ENCODE data around the gene CSMD2. TPM values are rescaled to one million over a fixed set of nuclear protein-coding genes. Genes with fewer than 3 reads are reported as not detected.
A peak's percentile ranks its signal among the peaks of the same experiment; 100 is the strongest.

CSMD2 gene
- total RNA-seq, 1 donor from 2014 or later, result 0.27 TPM

- Mint-ChIP-seq H3K36me3 (ENCODE audit: unreplicated experiment) (peaks cover 5% of the 10 kb centered on the region), H3K4me3 (ENCODE audit: unreplicated experiment) (no peak overlapping the region), H3K27me3 (ENCODE audit: unreplicated experiment) (peaks cover 8% of the 10 kb centered on the region), H3K4me1 (ENCODE audit: low read depth, unreplicated experiment) (peaks cover 20% of the 10 kb centered on the region), H3K9me3 (ENCODE audit: unreplicated experiment) (peaks cover 5% of the 10 kb centered on the region), H3K27ac (ENCODE audit: unreplicated experiment) (no peak overlapping the region)
- DNase-seq, result no peak
- no peak for TF ChIP-seq CTCF (IDR thresholded peaks at IDR 0.05; ENCODE audit: partially characterized antibody, unreplicated experiment)
Observed at GRCh38 chr1:33519240-33519884, 645.7 kb downstream of the CSMD2 start.

- Mint-ChIP-seq H3K27me3 (ENCODE audit: unreplicated experiment) (peaks cover 7% of the 10 kb centered on the region), H3K36me3 (ENCODE audit: unreplicated experiment) (peaks cover 3% of the 10 kb centered on the region), H3K4me1 (ENCODE audit: low read depth, unreplicated experiment) (peaks cover 20% of the 10 kb centered on the region), H3K9me3 (ENCODE audit: unreplicated experiment) (peaks cover 5% of the 10 kb centered on the region), H3K27ac (ENCODE audit: unreplicated experiment) (peak overlapping the region; percentile 85), H3K4me3 (ENCODE audit: unreplicated experiment) (peak overlapping the region; percentile 50)
- DNase-seq, result no peak
- TF ChIP-seq CTCF (IDR thresholded peaks at IDR 0.05; ENCODE audit: partially characterized antibody, unreplicated experiment), result no peak
Observed at GRCh38 chr1:33517596-33518250, 647.3 kb downstream of the CSMD2 start.

- no peaks in the 10 kb centered on the region for H3K27me3 Mint-ChIP-seq (ENCODE audit: unreplicated experiment)
- TF ChIP-seq CTCF (IDR thresholded peaks at IDR 0.05; ENCODE audit: partially characterized antibody, unreplicated experiment), result no peak
- no peak for DNase-seq
- peaks cover 20% of the 10 kb centered on the region for H3K4me1 Mint-ChIP-seq (ENCODE audit: low read depth, unreplicated experiment)
- H3K36me3 Mint-ChIP-seq (ENCODE audit: unreplicated experiment), result no peaks in the 10 kb centered on the region
- peak overlapping the region; percentile 50 for H3K4me3 Mint-ChIP-seq (ENCODE audit: unreplicated experiment)
- H3K9me3 Mint-ChIP-seq (ENCODE audit: unreplicated experiment), result peaks cover 5% of the 10 kb centered on the region
- peak overlapping the region; percentile 85 for H3K27ac Mint-ChIP-seq (ENCODE audit: unreplicated experiment)
Observed at GRCh38 chr1:33516891-33517567, 648.0 kb downstream of the CSMD2 start.

DNA sequence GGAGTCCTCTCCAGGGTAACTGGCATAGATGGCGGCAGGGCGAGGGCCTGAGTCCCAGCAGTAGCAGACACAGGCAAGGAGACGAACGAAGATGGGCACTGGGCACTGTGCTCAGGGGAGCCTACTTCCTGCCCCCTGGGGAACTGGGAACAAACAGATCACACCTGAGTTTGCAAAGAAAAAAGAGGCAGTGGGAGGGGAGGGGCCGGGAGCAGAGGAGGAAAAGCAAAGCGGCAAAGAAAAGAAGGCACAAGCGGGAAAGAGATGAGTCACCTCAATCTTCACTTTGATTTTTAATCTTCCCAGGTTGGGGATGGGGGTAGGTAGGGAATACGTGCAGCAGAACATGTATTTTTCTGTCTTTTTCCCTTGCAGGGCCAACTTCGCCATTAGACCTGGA is 648.6 kb downstream of the CSMD2 start:
- no peak for TF ChIP-seq CTCF (IDR thresholded peaks at IDR 0.05; ENCODE audit: partially characterized antibody, unreplicated experiment)
- Mint-ChIP-seq H3K9me3 (ENCODE audit: unreplicated experiment) (peaks cover 5% of the 10 kb centered on the region), H3K36me3 (ENCODE audit: unreplicated experiment) (no peaks in the 10 kb centered on the region), H3K27ac (ENCODE audit: unreplicated experiment) (peak overlapping the region; percentile 85), H3K4me1 (ENCODE audit: low read depth, unreplicated experiment) (peaks cover 20% of the 10 kb centered on the region), H3K4me3 (ENCODE audit: unreplicated experiment) (no peak overlapping the region), H3K27me3 (ENCODE audit: unreplicated experiment) (no peaks in the 10 kb centered on the region)
- no peak for DNase-seq

GRCh38 chr1:33515607-33516006 is 649.4 kb downstream of the CSMD2 start:
- Mint-ChIP-seq H3K36me3 (ENCODE audit: unreplicated experiment) (peaks cover 3% of the 10 kb centered on the region), H3K4me1 (ENCODE audit: low read depth, unreplicated experiment) (peaks cover 20% of the 10 kb centered on the region), H3K27ac (ENCODE audit: unreplicated experiment) (peak overlapping the region; percentile 44), H3K9me3 (ENCODE audit: unreplicated experiment) (peaks cover 5% of the 10 kb centered on the region), H3K4me3 (ENCODE audit: unreplicated experiment) (no peak overlapping the region), H3K27me3 (ENCODE audit: unreplicated experiment) (no peaks in the 10 kb centered on the region)
- no peak for DNase-seq
- TF ChIP-seq CTCF (IDR thresholded peaks at IDR 0.05; ENCODE audit: partially characterized antibody, unreplicated experiment), result no peak

All from glutamatergic neuron (in vitro differentiated cells).